T-helper 2 cell treated with Interferon-gamma antibody and Interleukin-4, amounts not matched to agents 5 μg/mL and 100 μg/mL, for 36 hours (primary cell): ENCODE results near the gene HASPIN.
A peak's percentile ranks its signal among the peaks of the same experiment; 100 is the strongest.

Source experiments
- DNase-seq: peaks from one replicate; pipeline ENCODE4 v3.0.0; 2021; ENCODE audit warnings: low spot score
- H3K27ac Mint-ChIP-seq: one replicate; pipeline ENCODE4 v1.8.0; 2021; ENCODE audit warnings: mild to moderate bottlenecking, mixed read lengths
- H3K27me3 Mint-ChIP-seq: one replicate; pipeline ENCODE4 v1.8.0; 2021; ENCODE audit warnings: low read depth, mixed read lengths
- H3K36me3 Mint-ChIP-seq: one replicate; pipeline ENCODE4 v1.8.0; 2021; ENCODE audit warnings: low read depth, mixed read lengths
- H3K4me1 Mint-ChIP-seq: one replicate; pipeline ENCODE4 v1.8.0; 2021; ENCODE audit warnings: low read depth, mixed read lengths
- H3K4me3 Mint-ChIP-seq: one replicate; pipeline ENCODE4 v1.8.0; 2022; ENCODE audit warnings: mild to moderate bottlenecking, moderate library complexity, mixed read lengths
- H3K9me3 Mint-ChIP-seq: one replicate; pipeline ENCODE4 v1.8.0; 2021; ENCODE audit warnings: mixed read lengths

The HASPIN gene

DNA sequence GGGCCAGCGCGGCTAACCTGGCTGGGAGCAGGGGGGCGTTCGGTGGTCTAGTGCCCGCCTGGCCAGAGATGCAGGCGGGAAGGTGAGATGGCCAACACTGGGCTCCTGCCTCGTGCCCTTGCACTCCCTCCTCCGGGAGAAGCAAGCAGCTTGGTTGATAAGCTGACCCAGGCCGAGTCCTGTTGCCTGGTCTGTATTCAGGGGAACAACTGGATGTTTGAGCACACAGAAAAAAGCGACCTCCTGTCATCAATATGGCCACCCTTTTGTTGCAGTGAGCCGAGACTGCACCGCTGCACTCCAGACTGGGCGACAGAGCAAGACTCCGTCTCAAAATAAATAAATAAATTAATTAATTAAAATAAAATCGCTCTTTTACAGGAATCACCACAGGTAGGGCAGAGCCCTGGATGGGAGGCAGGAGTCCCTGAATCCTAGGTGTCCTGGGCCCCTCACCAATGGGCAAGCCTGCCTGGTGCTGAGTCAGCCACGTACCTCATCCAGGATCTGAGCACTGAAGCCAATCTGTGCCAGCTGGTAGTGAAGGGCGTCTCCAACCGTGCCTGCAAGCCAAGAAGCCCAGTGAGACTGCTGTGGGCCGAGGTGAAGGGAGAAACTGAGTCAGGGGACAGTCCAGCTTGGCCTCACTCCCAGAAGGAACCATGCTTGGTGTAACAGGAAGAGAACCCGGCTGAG, 31.8 kb downstream of the HASPIN start:
- Mint-ChIP-seq H3K36me3 (peaks cover 6% of the 10 kb centered on the region), H3K9me3 (peaks cover 8% of the 10 kb centered on the region), H3K27ac (peak overlapping the region; percentile 67), H3K4me3 (no peak overlapping the region), H3K4me1 (peaks cover 11% of the 10 kb centered on the region), H3K27me3 (no peaks in the 10 kb centered on the region)
- DNase-seq, result no peak

DNA sequence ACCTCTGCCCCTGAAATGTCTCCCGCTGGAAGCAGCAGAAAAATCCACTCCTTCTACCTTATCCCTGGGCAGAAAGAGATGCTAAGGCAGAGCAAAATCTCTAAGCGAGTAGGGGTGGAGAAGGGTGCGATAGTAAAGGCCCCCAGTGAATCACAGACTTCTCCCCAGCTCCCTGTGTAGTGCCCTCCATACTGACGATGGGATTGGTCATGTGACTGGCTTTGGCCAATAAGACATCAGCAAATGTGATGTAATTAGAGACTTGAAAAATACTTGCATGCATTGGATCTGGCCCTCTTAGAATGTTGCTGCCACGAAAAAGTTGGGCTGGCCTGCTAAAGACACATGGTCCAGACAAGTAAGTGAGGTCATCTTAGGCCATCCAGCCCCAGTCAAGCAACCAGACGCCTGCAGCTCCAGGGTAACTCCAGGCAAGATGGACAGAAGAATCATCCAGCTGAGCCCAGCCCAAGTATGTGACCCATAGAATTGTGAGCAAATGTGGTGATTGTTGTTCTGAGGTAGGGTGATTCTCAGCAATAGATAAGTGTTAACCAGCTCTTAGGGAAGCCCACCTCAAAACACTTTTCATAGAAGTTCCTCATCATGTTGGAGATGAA, 36.0 kb downstream of the HASPIN start:
- Mint-ChIP-seq H3K9me3 (peaks cover 13% of the 10 kb centered on the region), H3K4me3 (no peak overlapping the region), H3K27me3 (no peaks in the 10 kb centered on the region), H3K27ac (no peak overlapping the region), H3K36me3 (peaks cover 13% of the 10 kb centered on the region), H3K4me1 (peaks cover 16% of the 10 kb centered on the region)
- DNase-seq, result no peak

- H3K27me3 Mint-ChIP-seq, result no peaks in the 10 kb centered on the region
- H3K36me3 Mint-ChIP-seq, result peaks cover 13% of the 10 kb centered on the region
- H3K4me3 Mint-ChIP-seq, result no peak overlapping the region
- no peak for DNase-seq
- H3K9me3 Mint-ChIP-seq, result peaks cover 13% of the 10 kb centered on the region
- H3K27ac Mint-ChIP-seq, result peak overlapping the region; percentile 61
- peaks cover 28% of the 10 kb centered on the region for H3K4me1 Mint-ChIP-seq
Observed at GRCh38 chr17:3761036-3761917, 37.6 kb downstream of the HASPIN start.

DNA sequence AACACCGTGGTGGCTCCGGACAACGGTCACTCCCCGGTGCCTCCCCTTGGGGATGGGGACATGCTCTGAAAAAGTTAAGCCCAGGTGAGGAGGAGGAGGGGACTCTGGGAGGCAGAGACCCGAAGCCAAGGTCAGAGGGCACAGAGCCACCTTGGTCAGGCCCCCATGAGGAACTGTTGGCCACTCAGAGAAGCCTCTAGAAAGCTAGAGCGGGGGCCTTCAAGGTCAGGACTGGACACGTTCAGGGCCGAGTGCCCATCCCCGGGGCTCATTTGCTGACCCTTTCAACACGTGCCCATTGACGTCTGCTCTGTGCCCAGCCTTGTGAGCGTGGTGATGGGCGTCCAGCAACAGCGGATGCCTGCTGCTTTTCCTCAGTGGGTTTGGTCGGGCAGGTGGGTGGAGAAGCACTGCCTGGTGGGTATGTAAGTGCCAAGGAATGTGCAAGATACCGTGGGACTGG, 38.2 kb downstream of the HASPIN start:
- H3K9me3 Mint-ChIP-seq, result peaks cover 13% of the 10 kb centered on the region
- DNase-seq, result no peak
- no peak overlapping the region for H3K4me3 Mint-ChIP-seq
- no peak overlapping the region for H3K27ac Mint-ChIP-seq
- no peaks in the 10 kb centered on the region for H3K27me3 Mint-ChIP-seq
- H3K36me3 Mint-ChIP-seq, result peaks cover 14% of the 10 kb centered on the region
- H3K4me1 Mint-ChIP-seq, result peaks cover 31% of the 10 kb centered on the region

DNA sequence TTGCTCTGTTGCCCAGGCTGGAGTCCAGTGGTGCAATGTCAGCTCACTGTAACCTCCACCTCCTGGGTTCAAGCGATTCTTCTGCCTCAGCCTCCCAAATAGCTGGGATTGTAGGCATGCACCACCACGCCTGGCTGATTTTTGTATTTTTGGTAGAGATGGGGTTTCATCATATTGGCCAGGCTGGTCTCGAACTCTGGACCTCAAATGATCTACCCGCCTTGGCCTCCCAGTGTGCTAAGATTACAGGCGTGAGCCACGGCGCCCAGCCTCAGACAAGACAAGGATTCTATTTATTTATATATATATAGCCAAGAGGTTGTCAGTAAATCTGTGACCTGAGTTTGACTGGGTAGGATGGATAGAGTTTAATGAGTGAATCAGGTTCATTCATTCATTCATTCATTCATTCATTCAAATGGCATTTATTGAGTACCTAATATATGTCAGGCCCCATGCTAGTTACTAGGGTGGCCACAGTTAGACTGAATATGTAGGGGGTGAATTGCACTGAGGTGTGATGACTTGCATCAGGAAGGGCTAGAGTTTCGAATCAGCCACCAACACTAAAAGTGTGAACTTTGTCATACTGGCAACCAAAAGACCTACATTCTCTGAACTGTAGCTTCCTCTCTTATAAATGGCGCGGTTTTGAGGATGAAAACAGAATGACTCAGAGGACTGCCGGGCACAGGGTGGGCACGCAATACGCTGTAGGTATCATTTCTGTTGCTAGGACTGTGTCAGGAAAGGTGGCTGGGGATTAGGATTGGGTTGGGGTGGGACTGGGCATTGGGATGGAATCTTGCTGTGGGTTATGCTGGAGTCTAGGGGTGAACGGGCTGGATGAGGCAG, 39.4 kb downstream of the HASPIN start:
- Mint-ChIP-seq H3K27me3 (no peaks in the 10 kb centered on the region), H3K4me1 (peaks cover 31% of the 10 kb centered on the region), H3K4me3 (peak overlapping the region; percentile 81), H3K9me3 (peaks cover 19% of the 10 kb centered on the region), H3K36me3 (peaks cover 14% of the 10 kb centered on the region), H3K27ac (peak overlapping the region; percentile 96)
- DNase-seq, result peak; percentile 70

DNA sequence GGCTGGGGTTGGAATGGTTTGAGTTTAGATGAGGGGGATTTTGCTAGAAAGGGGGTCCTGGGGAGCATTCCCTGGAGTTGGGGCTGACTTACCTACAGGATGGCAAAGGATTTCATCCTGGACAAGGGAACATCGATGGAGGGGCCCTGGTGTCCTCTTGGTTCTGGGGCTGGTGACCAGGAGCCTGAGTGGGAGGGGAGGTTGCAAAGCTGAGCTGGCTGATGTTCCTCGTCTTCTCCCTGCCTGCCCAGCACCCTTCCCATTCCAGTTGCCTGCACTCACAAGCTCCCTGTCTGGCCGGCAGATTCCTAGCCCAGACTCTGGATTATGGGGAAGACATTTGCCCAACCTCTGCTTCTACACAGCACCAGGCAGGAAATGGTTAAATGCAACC, 40.1 kb downstream of the HASPIN start:
- peaks cover 18% of the 10 kb centered on the region for H3K36me3 Mint-ChIP-seq
- peaks cover 19% of the 10 kb centered on the region for H3K9me3 Mint-ChIP-seq
- no peak for DNase-seq
- H3K27me3 Mint-ChIP-seq, result no peaks in the 10 kb centered on the region
- H3K27ac Mint-ChIP-seq, result peak overlapping the region; percentile 96
- peaks cover 37% of the 10 kb centered on the region for H3K4me1 Mint-ChIP-seq
- H3K4me3 Mint-ChIP-seq, result peak overlapping the region; percentile 81

DNA sequence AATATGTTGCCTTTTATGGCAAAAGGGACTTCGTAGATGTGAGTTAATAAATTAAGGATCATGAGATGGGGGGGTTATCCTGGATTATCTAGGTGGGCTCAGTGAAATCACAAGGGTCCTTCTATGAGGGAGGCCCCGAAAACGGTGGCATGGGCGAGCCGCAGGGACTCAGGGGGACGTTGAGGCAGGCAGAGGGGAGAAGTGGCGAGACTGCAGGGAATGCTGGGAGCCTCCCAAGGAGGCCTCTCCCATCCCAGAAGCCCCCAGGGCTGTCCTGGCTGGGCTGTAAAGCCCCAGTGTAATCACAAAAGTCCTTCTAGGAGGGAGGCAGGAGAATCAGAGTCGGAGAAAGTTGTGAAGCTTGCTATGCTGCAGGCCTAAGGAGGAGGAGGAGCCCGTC, 42.3 kb downstream of the HASPIN start:
- H3K4me1 Mint-ChIP-seq, result peaks cover 50% of the 10 kb centered on the region
- peak overlapping the region; percentile 74 for H3K4me3 Mint-ChIP-seq
- peaks cover 8% of the 10 kb centered on the region for H3K9me3 Mint-ChIP-seq
- no peaks in the 10 kb centered on the region for H3K27me3 Mint-ChIP-seq
- peak overlapping the region; percentile 96 for H3K27ac Mint-ChIP-seq
- no peak for DNase-seq
- peaks cover 9% of the 10 kb centered on the region for H3K36me3 Mint-ChIP-seq

DNA sequence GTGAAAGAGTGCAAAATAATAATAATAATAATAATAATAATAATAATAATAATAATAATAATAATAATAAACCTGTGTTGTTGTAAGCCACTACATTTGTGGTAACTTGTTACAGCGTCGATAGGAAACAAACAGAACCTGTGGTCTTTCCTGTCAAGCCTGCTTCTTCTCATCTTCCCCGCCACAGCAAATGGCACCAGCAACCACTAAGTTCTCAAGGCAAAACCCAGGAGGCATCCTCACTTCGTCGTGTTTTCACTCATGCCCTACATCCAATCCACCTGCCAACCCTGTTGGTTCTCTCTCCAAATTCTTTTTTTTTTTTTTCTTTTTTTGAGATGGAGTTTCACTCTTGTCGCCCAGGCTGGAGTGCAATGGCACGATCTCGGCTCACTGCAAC, 43.1 kb downstream of the HASPIN start:
- Mint-ChIP-seq H3K36me3 (peaks cover 7% of the 10 kb centered on the region), H3K27me3 (no peaks in the 10 kb centered on the region), H3K4me1 (peaks cover 52% of the 10 kb centered on the region), H3K27ac (peak overlapping the region; percentile 7), H3K4me3 (no peak overlapping the region), H3K9me3 (peaks cover 5% of the 10 kb centered on the region)
- DNase-seq, result no peak

GRCh38 chr17:3768341-3768740, 44.6 kb downstream of the HASPIN start:
- Mint-ChIP-seq H3K9me3 (peaks cover 5% of the 10 kb centered on the region), H3K4me3 (no peak overlapping the region), H3K4me1 (peaks cover 51% of the 10 kb centered on the region), H3K27ac (peak overlapping the region; percentile 34), H3K36me3 (peaks cover 9% of the 10 kb centered on the region), H3K27me3 (no peaks in the 10 kb centered on the region)
- DNase-seq, result no peak

DNA sequence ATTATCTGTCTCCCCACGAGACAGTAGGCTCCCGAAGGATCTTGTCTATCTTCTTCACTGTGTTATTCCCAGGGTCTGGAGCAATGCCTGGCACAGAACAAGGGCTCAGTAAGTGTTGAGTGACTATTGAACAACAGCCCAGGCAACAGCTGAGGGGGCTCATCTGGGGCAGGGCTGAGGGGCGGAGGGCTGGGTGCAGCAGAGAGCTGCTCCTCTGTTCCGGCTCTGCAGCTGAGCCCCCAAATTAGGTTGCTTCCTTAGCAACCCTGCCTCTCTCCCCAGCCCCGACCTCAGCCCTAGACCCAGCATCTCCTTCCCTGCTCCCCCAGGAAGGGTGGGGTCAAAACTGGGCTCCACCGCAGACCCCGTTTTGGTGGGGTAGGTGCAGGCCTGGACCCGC, 45.1 kb downstream of the HASPIN start:
- Mint-ChIP-seq H3K4me3 (no peak overlapping the region), H3K27me3 (no peaks in the 10 kb centered on the region), H3K36me3 (peaks cover 7% of the 10 kb centered on the region), H3K9me3 (peaks cover 5% of the 10 kb centered on the region), H3K4me1 (peaks cover 47% of the 10 kb centered on the region), H3K27ac (peak overlapping the region; percentile 34)
- no peak for DNase-seq

DNA sequence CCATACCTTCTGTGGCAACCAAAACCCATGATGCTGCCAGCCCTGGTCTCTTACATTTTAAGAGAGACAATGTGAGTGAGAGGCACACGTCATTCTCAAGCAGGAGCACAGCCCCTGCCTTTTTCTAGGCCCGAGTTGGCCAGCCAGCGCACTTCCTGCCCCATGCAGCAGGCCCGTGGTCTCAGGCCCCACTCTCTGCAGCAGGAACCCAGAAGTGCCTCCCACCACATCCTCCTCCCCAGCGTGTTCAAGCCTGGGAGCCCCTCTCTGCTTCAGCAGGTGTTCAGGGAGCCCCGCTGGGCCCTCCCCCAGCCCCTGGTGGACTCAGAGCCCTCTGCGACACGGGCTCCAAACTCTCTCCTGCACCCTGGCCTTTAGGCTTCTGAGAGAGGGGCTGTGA, 46.8 kb downstream of the HASPIN start:
- peaks cover 7% of the 10 kb centered on the region for H3K36me3 Mint-ChIP-seq
- no peak overlapping the region for H3K4me3 Mint-ChIP-seq
- peaks cover 5% of the 10 kb centered on the region for H3K9me3 Mint-ChIP-seq
- no peak for DNase-seq
- H3K4me1 Mint-ChIP-seq, result peaks cover 37% of the 10 kb centered on the region
- H3K27me3 Mint-ChIP-seq, result no peaks in the 10 kb centered on the region
- H3K27ac Mint-ChIP-seq, result peak overlapping the region; percentile 60

- Mint-ChIP-seq H3K4me3 (no peak overlapping the region), H3K27me3 (no peaks in the 10 kb centered on the region), H3K9me3 (peaks cover 5% of the 10 kb centered on the region), H3K36me3 (peaks cover 7% of the 10 kb centered on the region), H3K4me1 (peaks cover 30% of the 10 kb centered on the region), H3K27ac (peak overlapping the region; percentile 57)
- DNase-seq, result no peak
Observed at GRCh38 chr17:3771140-3771539, 47.4 kb downstream of the HASPIN start.

DNA sequence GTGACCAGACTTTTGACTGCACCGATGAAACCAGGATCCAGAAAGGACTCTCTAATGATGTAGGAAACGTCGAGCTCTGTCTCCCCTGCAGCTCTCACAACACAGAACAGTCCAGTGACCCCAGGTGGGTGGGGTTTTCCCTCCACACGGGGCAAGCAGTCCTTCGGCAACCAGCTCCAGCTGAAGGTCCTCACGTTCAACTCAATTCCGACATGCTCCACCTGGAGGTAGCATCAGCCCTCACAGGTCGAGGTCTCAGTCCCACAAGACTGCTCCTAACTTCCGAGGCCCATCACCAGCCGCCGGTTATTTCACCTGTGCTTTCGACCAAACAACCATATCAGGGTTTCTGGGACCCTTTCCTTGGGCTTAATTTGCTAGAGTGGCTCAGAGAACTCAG, 49.1 kb downstream of the HASPIN start:
- Mint-ChIP-seq H3K36me3 (peaks cover 5% of the 10 kb centered on the region), H3K4me3 (no peak overlapping the region), H3K4me1 (peaks cover 25% of the 10 kb centered on the region)

More for the DNA sequence above, 49.1 kb downstream of the HASPIN start:
- no peak for DNase-seq
- no peak overlapping the region for H3K27ac Mint-ChIP-seq
- no peaks in the 10 kb centered on the region for H3K27me3 Mint-ChIP-seq
- H3K9me3 Mint-ChIP-seq, result peaks cover 1% of the 10 kb centered on the region
